ENCODE results near the gene MAB21L4.

MAB21L4 gene

DNA sequence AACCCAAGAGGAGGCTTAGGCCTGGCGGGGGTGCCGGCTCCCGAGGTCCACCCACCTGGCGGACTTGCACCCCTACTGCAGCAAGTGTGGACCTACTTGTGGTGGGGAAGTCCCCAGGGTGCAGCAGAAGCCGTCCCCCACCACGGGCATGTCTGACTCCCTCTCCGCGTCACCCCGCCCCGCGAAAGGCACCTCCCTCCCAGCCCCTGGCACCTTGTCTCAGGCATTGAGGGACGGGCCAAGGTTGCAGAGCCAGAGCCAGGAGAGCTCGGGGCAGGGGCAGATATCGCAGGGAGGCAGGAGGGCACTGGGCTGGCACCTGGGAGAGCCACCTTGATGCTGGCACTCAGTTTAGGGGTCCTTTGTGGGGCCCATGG is 29.2 kb upstream of the MAB21L4 start:
- no peak for DNase-seq (ENCODE audit: low spot score)

DNA sequence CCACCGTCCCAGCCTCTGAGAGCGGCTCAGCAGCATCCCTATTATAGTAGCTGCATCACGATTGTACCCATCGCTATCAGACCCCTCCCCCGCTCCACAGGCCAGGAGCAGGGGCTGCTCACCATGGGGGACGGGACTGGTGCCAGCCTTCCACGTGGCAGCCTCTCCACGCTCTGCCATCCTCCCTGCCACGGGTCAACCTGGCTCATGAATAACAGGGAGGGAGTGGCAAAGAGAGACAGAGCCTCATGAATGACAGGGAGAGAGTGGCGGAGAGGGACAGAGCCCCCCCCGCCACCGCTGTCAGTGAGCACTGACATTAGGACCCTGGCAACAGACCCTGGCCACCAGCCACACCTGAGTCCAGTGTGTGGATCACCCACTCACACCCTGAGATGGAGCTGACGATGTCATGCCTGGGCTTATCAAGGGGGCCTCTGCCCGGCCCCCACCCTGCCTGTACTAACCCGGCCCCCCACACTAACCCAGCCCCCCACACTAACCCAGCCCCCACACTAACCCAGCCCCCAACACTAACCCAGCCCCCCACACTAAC is 27.1 kb upstream of the MAB21L4 start:
- DNase-seq (ENCODE audit: low spot score): no peak

DNA sequence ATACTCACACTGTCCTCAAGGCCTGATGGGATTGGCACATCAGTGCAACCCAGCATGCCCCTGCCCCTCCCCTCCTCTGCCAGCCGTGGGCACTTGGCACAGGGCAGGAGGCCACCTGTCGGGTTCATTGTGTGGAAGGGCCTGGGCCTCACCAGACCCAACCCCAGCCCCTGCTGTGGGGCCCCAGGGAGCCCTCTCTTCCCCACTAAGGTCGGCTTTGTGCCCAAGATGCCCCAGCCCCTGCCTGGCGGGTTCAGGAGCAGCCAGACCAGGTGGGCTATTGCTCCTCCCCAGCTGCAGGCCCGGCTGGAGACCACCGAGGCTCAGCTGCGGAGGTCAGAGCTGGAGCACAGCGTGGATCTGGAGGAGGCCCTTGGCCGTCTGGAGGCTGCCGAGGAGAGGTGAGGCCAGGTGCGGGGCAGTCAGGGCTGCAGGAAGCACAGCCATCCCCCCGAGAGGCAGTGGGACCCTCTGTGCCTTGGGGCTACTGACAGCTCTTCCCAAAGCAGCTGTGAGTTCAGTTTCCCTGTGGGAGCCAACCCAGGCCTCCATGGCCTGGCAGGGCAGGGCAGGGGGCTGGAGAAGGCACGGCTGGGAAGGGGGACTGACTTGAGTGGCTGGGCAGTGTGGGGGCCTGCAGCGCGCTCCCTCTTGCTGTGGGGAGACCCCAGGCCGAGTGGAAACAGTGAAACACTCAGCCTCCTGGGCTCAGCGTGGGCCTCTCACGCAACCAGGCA is 26.5 kb upstream of the MAB21L4 start:
- DNase-seq (ENCODE audit: low spot score): no peak

- DNase-seq (ENCODE audit: low spot score): no peak
These were observed 26.0 kb upstream of the MAB21L4 start for GRCh38 chr2:240921995-240922244.

DNA sequence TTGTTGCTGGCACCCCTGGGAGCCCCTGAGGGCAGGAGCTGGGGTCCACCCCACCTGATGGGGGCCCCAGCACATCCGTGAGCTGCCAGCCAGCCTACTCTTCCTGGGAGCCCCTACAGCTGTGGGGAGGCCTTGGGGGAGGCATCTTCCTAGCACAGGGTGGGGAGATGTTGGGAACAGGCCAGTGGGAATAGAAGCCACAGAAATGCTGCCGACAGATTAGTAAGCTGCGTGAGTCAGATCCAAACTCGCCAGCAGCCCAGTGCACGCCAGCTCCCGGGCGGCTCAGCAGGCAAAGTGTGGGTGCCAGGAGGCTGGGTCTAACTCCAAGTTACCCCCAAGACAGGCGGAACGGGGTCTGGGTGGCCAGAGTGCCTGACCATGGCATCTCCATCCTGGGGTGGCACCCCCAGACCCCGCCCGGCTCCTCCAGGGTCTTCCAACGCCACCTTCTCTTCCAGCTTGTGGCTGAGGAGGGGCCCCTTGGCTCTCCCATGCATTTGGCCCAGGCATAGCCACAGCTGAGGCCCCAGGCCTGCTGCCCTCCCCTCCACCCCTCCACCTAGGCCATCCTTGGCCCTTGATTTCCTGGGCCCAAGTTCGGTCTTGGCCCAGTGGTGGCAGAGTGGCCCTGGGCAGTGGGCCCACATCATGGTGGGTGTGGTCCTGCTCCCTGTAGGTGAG is 25.5 kb upstream of the MAB21L4 start:
- peak; percentile 96 for DNase-seq (ENCODE audit: low spot score)

- DNase-seq (ENCODE audit: low spot score): no peak
These were observed 24.9 kb upstream of the MAB21L4 start for GRCh38 chr2:240920783-240921231.

DNA sequence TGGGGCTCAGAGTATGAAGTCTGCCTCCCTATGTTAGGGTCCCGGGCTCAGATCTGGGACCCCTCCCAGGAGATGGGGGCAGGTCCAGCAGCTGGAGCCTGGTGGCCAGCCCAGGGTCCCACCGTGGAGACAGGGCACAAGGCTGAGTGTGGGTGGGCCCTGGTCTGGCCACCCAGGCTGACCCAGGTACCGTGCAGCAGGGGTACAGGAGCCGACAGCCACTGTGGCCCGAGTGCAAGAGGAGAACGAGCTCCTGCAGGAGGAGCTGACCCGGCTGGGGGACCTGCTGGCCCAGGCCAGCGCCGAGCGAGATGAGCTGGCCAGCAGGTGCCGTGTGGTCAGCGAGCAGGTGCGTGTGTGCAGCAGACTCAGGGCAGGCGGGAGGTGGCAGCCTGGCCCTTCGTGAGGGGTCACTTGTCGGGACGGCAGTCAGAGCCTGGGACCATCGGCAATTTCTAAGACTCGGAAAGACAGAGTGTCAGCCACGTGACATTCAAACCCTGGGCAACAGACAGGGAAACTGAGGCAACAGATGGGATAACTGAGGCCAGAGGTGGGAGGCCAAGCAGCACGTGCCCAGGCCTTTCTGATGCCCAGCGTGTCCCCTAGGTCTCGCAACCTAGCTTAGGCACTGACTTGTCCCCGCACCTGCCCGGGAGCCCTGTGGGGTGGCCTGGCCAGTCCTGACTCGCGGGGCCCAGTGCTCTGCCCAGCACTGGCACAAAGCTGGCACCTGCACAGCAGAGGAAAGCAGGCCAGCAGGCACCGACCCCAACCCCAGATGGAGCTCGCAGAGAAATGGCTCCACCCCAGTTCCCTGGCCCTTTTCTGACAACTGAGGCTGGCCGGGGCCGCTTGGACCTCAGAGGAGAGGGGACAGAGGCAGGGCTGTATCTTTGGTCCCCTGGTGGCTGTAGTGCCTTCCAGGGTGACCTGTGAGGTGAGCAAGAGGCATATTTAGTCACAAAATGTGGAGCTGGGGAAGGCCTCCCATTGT is 24.1 kb upstream of the MAB21L4 start:
- no peak for DNase-seq (ENCODE audit: low spot score)

DNA sequence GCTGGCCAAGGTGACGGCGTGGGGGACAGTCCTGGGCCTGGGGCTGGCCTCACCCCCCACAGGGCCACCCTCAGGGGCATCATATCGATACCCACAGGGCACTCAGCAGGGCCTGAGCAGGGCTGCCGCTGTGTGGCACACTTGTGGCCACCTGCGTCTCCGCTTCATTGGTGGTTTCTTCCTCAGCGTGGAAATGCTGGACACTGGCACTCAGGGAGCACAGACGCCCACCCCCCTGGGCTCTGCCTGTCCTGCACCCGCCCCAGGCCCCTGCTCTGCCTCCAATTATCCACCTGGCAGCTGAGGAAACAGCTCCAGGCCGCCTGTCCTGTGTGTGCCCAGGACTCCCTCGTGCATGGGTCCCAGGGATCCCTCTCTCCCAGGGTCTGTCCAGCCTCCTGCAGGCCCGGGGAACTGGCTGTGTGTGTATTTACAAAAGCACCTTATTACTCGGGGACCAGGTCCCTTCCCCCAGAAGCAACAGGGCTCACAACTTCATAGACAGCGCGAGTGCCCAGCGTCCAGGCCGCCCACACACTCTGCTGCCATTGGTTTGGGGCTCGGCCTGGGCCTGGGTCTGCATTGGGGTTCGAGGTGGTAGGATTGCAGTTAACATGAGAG is 23.3 kb upstream of the MAB21L4 start:
- DNase-seq (ENCODE audit: low spot score): no peak

- no peak for DNase-seq (ENCODE audit: low spot score)
These were observed 22.5 kb upstream of the MAB21L4 start for GRCh38 chr2:240918258-240919091.

- DNase-seq (ENCODE audit: low spot score): no peak
These were observed 21.8 kb upstream of the MAB21L4 start for GRCh38 chr2:240917684-240918257.

GRCh38 chr2:240917009-240917683 is 21.2 kb upstream of the MAB21L4 start:
- no peak for DNase-seq (ENCODE audit: low spot score)

- DNase-seq (ENCODE audit: low spot score): peak; percentile 96
These were observed 20.6 kb upstream of the MAB21L4 start for GRCh38 chr2:240916571-240917008.

GRCh38 chr2:240915526-240916341 is 19.8 kb upstream of the MAB21L4 start:
- no peak for DNase-seq (ENCODE audit: low spot score)

- no peak for DNase-seq (ENCODE audit: low spot score)
These were observed 18.9 kb upstream of the MAB21L4 start for GRCh38 chr2:240914645-240915525.

DNA sequence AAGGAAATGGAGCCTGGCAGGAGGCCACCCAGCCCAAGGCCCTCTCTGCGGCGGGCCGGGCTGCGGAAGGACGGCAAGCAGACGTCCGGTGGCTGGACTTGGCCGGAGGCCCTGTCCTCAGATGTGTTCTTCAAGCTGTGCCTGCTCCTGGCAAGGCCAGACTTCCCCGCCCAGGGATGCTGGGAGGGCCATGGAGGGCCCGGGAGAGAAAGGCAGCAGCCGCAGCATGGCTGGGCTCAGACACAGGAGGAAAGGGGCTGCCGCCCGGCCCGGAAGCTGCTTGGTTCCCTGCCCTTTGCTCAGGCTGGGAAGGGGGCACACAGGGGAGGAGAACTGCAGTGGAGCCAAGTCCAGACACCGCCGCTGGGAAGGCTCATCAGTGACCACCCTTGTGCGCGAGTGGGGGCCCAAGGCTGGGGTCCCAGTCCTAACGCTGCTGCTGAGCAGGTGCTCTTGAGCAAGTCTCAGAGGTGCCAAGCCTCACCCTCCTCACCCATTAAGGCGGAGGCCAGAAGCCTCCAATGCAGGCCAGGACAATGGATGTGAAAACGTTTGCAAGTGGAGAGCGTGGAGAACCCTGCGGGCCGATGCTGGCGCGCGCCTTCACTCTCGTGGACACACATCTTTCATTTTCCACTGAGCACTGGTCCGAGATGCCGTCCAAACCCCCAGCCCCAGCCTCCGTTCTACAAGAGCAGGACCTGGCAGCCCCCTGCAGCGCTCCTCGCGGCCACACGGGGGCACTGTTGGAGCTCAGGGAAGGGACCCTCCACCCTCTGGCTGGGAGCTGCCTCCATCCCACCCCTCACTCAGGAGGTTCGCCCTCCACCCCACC is 18.1 kb upstream of the MAB21L4 start:
- DNase-seq (ENCODE audit: low spot score): peak; percentile 76

DNA sequence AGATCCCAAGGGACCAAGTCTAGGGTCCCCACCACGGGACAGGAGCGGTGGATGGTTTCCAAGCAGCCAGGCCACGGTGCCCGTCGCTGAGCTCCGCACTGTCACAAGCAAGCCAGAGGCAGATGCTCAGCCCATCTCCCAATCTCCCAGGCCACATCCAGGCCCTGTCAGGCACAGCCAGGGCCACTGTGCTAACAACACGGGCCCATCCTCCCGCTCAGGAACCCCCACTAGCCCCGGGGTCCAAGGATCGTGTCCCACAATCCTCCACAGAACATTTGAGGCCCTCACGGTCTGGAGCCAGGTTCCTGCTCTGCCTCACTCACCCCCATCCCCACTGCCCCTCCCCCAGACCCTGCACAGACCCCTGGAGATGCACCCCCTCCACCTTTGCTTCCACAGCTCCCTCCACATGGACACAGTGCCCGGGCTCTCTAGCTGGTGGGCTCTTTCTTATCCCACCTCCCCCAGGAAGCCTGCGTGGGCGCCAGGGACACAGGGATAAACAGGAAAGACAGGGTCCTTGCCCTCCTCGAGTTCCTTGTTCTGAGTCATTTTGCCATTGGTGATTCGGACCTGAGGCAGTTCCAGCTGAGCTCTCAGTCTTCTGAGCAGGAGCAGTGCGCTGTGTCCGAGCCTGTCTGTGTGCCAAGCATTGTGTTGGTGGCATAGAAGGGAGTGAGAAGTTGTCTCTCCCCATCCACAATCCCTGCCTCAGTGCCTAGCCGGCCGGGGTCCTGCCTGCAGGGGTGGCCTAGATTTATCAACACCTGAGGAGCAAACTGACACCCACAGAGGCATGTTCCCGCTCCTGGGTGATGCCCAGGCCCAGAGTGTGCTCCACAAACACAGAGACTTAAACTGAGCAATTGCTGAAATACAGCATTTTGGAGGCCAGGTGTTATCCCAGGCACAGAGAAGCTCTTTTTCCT is 17.2 kb upstream of the MAB21L4 start:
- DNase-seq (ENCODE audit: low spot score): no peak
